Adrenal gland (tissue), 12 donors: ENCODE measurements around the gene FAM13B. TPM values are rescaled to one million over a fixed set of nuclear protein-coding genes. Genes with fewer than 3 reads are reported as not detected.

ENCODE experiments used
- DNase-seq, 7 donors: peaks; one replicate each; pipeline ENCODE4 v3.0.0-alpha.2; 2019 to 2020
- H3K27ac ChIP-seq, 5 donors: fragments of 200-600 bp; sonication (generic) in 4 of 5; 1 replicate in 3 of 5; 2 replicates in 2 of 5; pipeline versions ENCODE4 v1.5.1 to v1.8.0; 2016 to 2020; ENCODE audit warnings: mild to moderate bottlenecking in 1 of 5
- H3K27me3 ChIP-seq: fragments of 200-600 bp; 2 replicates; pipeline ENCODE4 v1.8.0; 2021
- H3K36me3 ChIP-seq, 2 donors: fragments of 200-600 bp; replicated peaks in 1 of 2; 1 replicate in 1 of 2; 2 replicates in 1 of 2; pipeline versions ENCODE4 v1.5.1 to v1.8.0; 2018 to 2022
- H3K4me1 ChIP-seq, 2 donors: fragments of 200-600 bp; replicated peaks in 1 of 2; 1 replicate in 1 of 2; 2 replicates in 1 of 2; pipeline versions ENCODE4 v1.5.1 to v1.8.0; 2018 to 2021
- H3K4me3 ChIP-seq, 4 donors: fragments of 200-600 bp; sonication (generic) in 3 of 4; one replicate each; pipeline ENCODE4 v1.5.1; 2016 to 2018
- H3K9me3 ChIP-seq, 3 donors: fragments of 200-600 bp; sonication (generic) in 1 of 3; replicated peaks in 1 of 3; 1 replicate in 2 of 3; 2 replicates in 1 of 3; pipeline versions ENCODE4 v1.5.1 to v1.8.0; 2016 to 2021
- CTCF ChIP-seq, 6 experiments: fragments of 450-650 bp in 4 of 6; fragments of 200-600 bp in 2 of 6; sonication (generic) in 1 of 6; IDR thresholded peaks; 1 replicate in 5 of 6; 2 replicates in 1 of 6; pipeline versions ENCODE4 v1.5.1 to v1.8.0; 2016 to 2021; ENCODE audit warnings: antibody characterized with exemption in 6 of 6, mild to moderate bottlenecking in 2 of 6, moderate library complexity in 1 of 6
- POLR2A ChIP-seq, 2 donors: fragments of 450-650 bp; IDR thresholded peaks; one replicate each; pipeline ENCODE4 v1.6.1; 2017; ENCODE audit warnings: antibody characterized with exemption in 2 of 2, mild to moderate bottlenecking in 2 of 2, moderate library complexity in 1 of 2
- WGBS, 4 donors: extraction: QIAGEN DNeasy Blood & Tissue Kit in 2 of 4; methylation state at CpG; one replicate each; pipeline versions ENCODE4 v1.1.5 to v1.1.7; 2013 to 2017; 5-methylcytosine and 5-hydroxymethylcytosine counted together
- intact Hi-C, 2 donors: fragments of 100-400 bp; cut with DNase I; formaldehyde crosslinking; loops; one replicate each; pipeline versions ENCODE4 v1.14.1 to v1.15.0; 2022 to 2023
- polyA plus RNA-seq, 3 donors: library from polyadenylated mRNA; stranded (reverse); fragments of 200-250 nt in 2 of 3; fragments of 350-450 nt in 1 of 3; fragmentation: Illumina TruSeq in 1 of 3; extraction: RNeasy Lipid Tissue Mini Kit (QIAGEN cat#74804) in 1 of 3; gene quantifications; one replicate each; pipeline ENCODE4 v1.2.3, GENCODE V29; 2013 to 2014
- total RNA-seq, 9 donors: library from RNA; depleted of rRNA in 4 of 9; stranded (reverse); fragments of >200 nt in 4 of 9; fragments of 120-200 nt in 1 of 9; fragmentation: NEBNext Ultra II Directional in 1 of 9; extraction: Animal tissue kit (Norgen Biotek cat#: 25700) in 1 of 9; gene quantifications; one replicate each; pipeline versions ENCODE4 v1.1.0 to v1.2.4, GENCODE V29; 2013 to 2023
- donor health status: healthy with polysubstance abuse.
- donor health status: Bipolar disorder and iron deficiency.
- donor health status: DM: yes; HTN: yes; CAD: no.
- donor health status: DM: no; HTN: no; CAD: no.
- donor health status: DM: no; HTN: no; CAD: no.
- donor health status: DM: yes; HTN: yes; CAD: no.

FAM13B gene
- total and polyA plus RNA-seq, 12 donors, result 26.5 to 208 (median 58.5) TPM

- H3K9me3 ChIP-seq, result no peaks in the 10 kb centered on the region
- no peaks in the 10 kb centered on the region for H3K4me1 ChIP-seq
- H3K4me3 ChIP-seq, result no peak overlapping the region
- intact Hi-C loops, result no loop called here
- no peak for DNase-seq
- H3K27ac ChIP-seq, result peak overlapping the region in 1 of 5 donors; percentile 20
- peaks cover 0 to 31% of the 10 kb centered on the region in 2 donors for H3K36me3 ChIP-seq
- TF ChIP-seq POLR2A (IDR thresholded peaks at IDR 0.05) (no peak), CTCF (IDR thresholded peaks at IDR 0.05) (no peak)
- no peaks in the 10 kb centered on the region for H3K27me3 ChIP-seq
- WGBS, 4 donors, result 76 to 91% (median 85%) methylated on average over 3 of the region's 3 CpGs
Measured at GRCh38 chr5:137960819-137961218, 72.1 kb downstream of the FAM13B start.

GRCh38 chr5:137960141-137960540 lies 72.7 kb downstream of the FAM13B start:
- no peak overlapping the region for H3K4me3 ChIP-seq
- H3K9me3 ChIP-seq, result no peaks in the 10 kb centered on the region
- no peak overlapping the region for H3K27ac ChIP-seq
- no peaks in the 10 kb centered on the region for H3K4me1 ChIP-seq
- intact Hi-C loops, result no loop called here
- peaks cover 0 to 27% of the 10 kb centered on the region in 2 donors for H3K36me3 ChIP-seq
- TF ChIP-seq POLR2A (IDR thresholded peaks at IDR 0.05) (no peak), CTCF (IDR thresholded peaks at IDR 0.05) (no peak)
- 66 to 83% (median 78%) methylated on average over 2 of the region's 2 CpGs for WGBS, 4 donors
- H3K27me3 ChIP-seq, result no peaks in the 10 kb centered on the region
- no peak for DNase-seq

GRCh38 chr5:137959488-137959887 lies 73.4 kb downstream of the FAM13B start:
- intact Hi-C loops, result no loop called here
- Histone ChIP-seq H3K27ac (no peak overlapping the region), H3K36me3 (peaks cover 0 to 26% of the 10 kb centered on the region in 2 donors), H3K4me1 (peaks cover 0 to 1% of the 10 kb centered on the region in 2 donors), H3K27me3 (no peaks in the 10 kb centered on the region), H3K9me3 (no peaks in the 10 kb centered on the region), H3K4me3 (no peak overlapping the region)
- DNase-seq, result no peak
- WGBS, 4 donors, result 81 to 88% (median 85%) methylated on average over 4 of the region's 4 CpGs
- no peak for TF ChIP-seq POLR2A (IDR thresholded peaks at IDR 0.05)
- no peak for TF ChIP-seq CTCF (IDR thresholded peaks at IDR 0.05)

GRCh38 chr5:137957948-137958347 lies 74.9 kb downstream of the FAM13B start:
- WGBS, 4 donors, result 46 to 80% (median 58%) methylated on average over 1 of the region's 1 CpG
- no peak for DNase-seq
- Histone ChIP-seq H3K27me3 (no peaks in the 10 kb centered on the region), H3K4me1 (peaks cover 0 to 13% of the 10 kb centered on the region in 2 donors), H3K27ac (no peak overlapping the region), H3K4me3 (no peak overlapping the region), H3K36me3 (peaks cover 0 to 27% of the 10 kb centered on the region in 2 donors), H3K9me3 (no peaks in the 10 kb centered on the region)
- TF ChIP-seq POLR2A (IDR thresholded peaks at IDR 0.05), result no peak
- no peak for TF ChIP-seq CTCF (IDR thresholded peaks at IDR 0.05)
- intact Hi-C loops, result no loop called here
